Uterus (tissue), 2 donors: ENCODE measurements around the gene C7orf57.

Experiments
- CTCF ChIP-seq, 4 experiments: fragments of 200-600 bp in 2 of 4; fragments of 450-650 bp in 2 of 4; sonication (generic) in 2 of 4; IDR thresholded peaks; one replicate each; pipeline ENCODE4 v1.5.1; 2016 to 2019; ENCODE audit warnings: antibody characterized with exemption in 4 of 4, mild to moderate bottlenecking in 2 of 4, moderate library complexity in 1 of 4
- POLR2A ChIP-seq, 2 donors: fragments of 450-650 bp; IDR thresholded peaks; one replicate each; pipeline ENCODE4 v1.6.1; 2016; ENCODE audit warnings: antibody characterized with exemption in 2 of 2, mild to moderate bottlenecking in 1 of 2, moderate library complexity in 1 of 2

GRCh38 chr7:48067475-48067874 lies 32.1 kb downstream of the C7orf57 start:
- no peak for TF ChIP-seq CTCF (IDR thresholded peaks at IDR 0.05)
- TF ChIP-seq POLR2A (IDR thresholded peaks at IDR 0.05), result no peak
